Panc1 (cell line): Measurements from ENCODE around the gene ADCY3.

Source experiments
- CTCF ChIP-seq: fragments of 450-650 bp; IDR thresholded peaks from 2 replicates; pipeline ENCODE4 v1.5.1; 2017; ENCODE audit warnings: mild to moderate bottlenecking
- REST ChIP-seq, 2 experiments: IDR thresholded peaks; 2 replicates each; pipeline ENCODE4 v1.6.1; 2011 to 2012; ENCODE audit warnings: low read depth in 2 of 2, control low read depth in 1 of 2, low read length in 1 of 2, mild to moderate bottlenecking in 1 of 2, moderate library complexity in 1 of 2; ENCODE audit not compliant: insufficient read depth in 1 of 2
- SIN3A ChIP-seq: IDR thresholded peaks from 2 replicates; pipeline ENCODE4 v1.6.1; 2012; ENCODE audit warnings: low read depth, mild to moderate bottlenecking, low read length, moderate library complexity, borderline replicate concordance; ENCODE audit not compliant: insufficient read depth
- TCF7L2 ChIP-seq: IDR thresholded peaks from 2 replicates; pipeline ENCODE4 v1.6.1; 2011; ENCODE audit warnings: mild to moderate bottlenecking, low read depth, low read length, inconsistent platforms

- no peak for TF ChIP-seq CTCF
- no peak for TF ChIP-seq SIN3A
- no peak for TF ChIP-seq TCF7L2
- TF ChIP-seq REST (IDR thresholded peaks at IDR 0.05; ENCODE audit: insufficient read depth in 1 of 2, low read depth in 2 of 2, low read length in 1 of 2), result no peak
These were observed 17.2 kb upstream of the ADCY3 start for GRCh38 chr2:24937236-24937635.
